Hematopoietic multipotent progenitor cell treated with erythropoietin and hydrocortisone succinate and interleukin-3 and kit ligand, for 15 days (in vitro differentiated cells): ENCODE data around the gene KCNG4.

ENCODE experiments used
- DNase-seq: peaks from one replicate; pipeline ENCODE4 v3.0.0-alpha.2; 2015; ENCODE audit warnings: low spot score

KCNG4 gene

GRCh38 chr16:84182680-84183571 is 56.9 kb downstream of the KCNG4 start:
- no peak for DNase-seq

GRCh38 chr16:84182104-84182503 is 57.7 kb downstream of the KCNG4 start:
- no peak for DNase-seq

- no peak for DNase-seq
Observed at GRCh38 chr16:84181144-84181915, 58.5 kb downstream of the KCNG4 start.

DNA sequence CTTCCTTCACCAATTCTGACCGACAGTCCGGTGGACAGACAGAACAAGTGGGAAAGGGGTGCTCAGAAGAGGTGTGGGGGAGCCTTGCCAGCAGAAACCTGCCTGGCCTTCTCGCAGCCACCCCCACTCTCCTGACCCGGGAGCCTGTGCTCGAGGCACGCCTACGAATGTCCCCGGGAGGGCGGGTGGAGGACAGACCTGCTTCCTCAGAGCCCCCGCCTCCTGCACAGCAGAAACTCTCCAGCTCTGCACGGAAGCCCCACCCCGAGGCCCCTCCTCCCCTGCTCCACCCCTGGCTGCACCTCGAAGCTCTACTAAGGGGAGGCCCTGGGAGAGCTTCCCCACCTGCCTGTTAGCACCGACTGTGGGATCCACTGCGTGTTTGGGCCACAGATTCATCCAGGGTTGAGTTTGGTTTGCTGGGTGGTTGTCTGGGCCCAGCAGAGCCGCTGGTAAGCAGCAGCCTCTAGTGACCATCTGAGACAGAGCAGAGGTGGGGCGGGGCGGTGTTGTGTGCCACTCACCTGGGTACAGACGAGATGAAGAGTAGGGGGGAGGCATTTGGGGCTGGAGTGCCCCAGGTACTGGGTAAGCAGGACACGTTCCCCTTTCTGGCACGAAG is 59.2 kb downstream of the KCNG4 start:
- no peak for DNase-seq

GRCh38 chr16:84179612-84180320 is 60.0 kb downstream of the KCNG4 start:
- no peak for DNase-seq

DNA sequence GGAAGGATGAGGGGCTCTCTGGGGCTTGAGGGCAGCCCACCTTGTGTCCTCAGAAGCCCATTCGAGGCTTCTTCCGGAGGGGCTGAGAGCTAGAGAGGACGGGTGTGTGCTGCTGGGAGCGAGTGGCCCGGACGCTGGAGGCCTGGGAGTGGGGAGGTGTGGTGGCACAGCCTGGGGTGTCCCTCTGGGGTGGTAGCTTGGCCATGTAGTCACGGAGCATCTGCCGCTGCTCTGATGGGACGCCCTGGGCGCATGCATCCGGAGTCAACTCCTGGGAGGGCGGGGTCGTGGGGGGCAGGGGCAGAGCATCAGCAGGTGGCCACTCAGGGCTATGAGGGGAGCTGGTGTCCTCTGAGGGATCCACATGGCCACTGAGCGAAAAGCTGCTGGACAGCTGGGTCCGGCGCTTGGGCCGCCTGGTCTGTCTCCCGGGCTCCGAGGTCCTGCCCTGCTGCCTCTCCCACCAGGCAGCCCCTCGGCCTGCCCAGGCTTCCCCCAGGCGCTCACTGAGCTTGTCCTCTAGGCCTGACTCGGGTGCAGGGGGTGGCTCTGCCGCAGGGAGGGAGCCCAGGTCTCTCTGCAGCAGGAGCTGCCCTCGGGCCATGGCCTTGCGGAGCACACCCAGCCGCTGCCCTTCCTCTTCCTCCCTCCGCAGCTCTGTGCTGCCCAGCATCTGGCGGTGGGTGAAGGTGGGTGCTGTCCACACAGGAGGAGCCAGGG is 60.8 kb downstream of the KCNG4 start:
- DNase-seq: no peak

DNA sequence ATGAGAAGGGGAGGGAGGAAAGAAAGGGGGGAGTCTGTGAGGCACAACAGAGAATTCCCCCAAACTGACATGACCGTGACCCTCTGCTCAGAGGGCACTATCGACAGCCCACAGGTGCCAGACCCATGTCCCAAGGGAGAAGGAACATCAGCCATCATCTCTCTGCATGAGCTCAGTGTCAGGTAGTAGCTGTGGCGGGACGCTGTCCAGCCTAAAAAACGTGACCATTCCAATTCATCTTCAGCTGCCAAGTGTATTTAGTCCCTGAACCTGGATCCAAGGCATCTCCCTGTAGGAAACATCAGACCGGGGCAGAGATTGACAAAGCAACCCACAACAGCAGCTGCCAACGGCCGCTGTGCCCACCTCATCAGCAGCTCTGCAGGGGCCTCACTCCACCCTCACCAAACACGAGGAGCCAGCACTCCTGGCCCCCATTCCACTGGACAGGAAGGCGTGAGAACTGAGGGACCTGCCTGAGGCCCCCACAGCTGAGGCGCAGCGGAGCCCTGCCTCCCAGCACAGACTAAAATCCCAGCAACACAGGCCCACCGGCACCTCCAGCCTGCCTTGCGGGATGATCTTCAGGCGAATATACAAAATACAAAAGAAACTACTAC is 61.6 kb downstream of the KCNG4 start:
- no peak for DNase-seq

- no peak for DNase-seq
Observed at GRCh38 chr16:84177741-84178073, 62.1 kb downstream of the KCNG4 start.

DNA sequence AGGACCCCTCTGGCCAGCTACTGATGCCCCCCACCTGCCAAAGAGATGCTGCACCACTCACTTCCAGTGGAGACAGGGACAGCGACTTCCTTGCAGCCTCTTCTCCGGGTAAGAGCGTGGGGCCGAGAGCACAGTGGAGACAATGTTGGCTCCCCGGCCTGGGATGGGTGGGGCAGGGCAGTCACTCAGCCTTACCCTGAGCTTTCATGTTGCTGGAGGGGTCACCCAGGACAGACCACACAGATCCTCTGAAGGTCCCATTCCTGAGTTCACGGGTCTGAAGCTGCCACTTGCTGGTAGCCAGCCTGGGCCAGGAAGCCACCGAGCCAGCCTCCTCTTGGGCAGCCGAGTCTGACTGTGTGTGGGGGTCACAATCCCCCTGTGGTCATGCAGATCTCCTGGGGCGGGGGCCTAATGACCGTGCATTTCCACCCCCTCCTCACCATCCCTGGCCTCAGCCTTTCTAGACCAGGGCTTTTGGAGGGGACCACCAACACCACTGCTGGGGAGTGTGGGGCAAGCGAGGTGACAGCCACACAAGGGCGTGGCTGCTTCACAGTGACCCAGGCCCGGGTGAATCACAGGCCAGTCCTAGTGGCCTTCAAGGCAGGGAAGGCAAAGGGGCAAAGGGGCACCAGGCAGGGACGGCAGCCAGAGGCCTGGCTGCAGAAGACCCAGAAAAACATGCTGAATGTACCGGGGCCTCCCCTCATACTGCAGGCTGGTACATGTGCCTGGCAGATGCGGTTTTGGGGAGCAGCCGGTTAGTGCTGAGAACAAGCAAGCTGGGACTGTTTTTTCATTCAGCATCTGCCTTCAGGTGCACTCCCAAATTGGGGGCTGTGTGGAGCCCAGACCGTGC is 63.4 kb downstream of the KCNG4 start:
- DNase-seq: no peak

- DNase-seq: peak; percentile 23
Observed at GRCh38 chr16:84175350-84176081, 64.3 kb downstream of the KCNG4 start.

DNA sequence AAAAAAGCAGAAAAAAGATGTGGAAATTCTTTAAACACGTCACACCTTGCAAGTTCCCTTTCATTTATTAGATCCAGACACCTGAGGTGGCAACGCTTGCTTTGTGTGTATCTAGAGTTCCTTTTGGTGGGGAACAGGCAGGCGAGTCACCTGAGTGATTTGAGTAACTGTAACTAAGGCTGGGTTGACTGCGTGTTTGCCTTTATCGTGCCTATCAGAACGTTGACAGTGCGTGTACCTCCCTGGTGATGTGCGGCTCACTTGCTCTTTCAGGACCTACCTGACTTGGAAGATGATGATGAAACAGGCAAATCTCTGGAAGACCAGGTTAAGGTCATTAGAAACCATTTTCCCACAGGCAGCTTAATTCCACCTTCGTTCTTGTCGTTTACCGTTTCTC is 65.4 kb downstream of the KCNG4 start:
- DNase-seq: no peak

GRCh38 chr16:84169765-84170310 is 70.0 kb downstream of the KCNG4 start:
- no peak for DNase-seq
